HEK293T (cell line): ENCODE results near the gene MIGA1.

Experiments used
- ELF4 ChIP-seq: fragments of 450-650 bp; IDR thresholded peaks from 2 replicates; pipeline ENCODE4 v1.6.1; 2017; ENCODE audit warnings: antibody characterized with exemption
- FOXM1 ChIP-seq: fragments of 450-650 bp; IDR thresholded peaks from 2 replicates; pipeline ENCODE4 v1.6.1; 2017; ENCODE audit warnings: mild to moderate bottlenecking, borderline replicate concordance
- SP1 ChIP-seq: fragments of 450-650 bp; IDR thresholded peaks from 2 replicates; pipeline ENCODE4 v1.6.1; 2017
- TARDBP ChIP-seq: fragments of 450-650 bp; IDR thresholded peaks from 2 replicates; pipeline ENCODE4 v1.6.1; 2016

DNA sequence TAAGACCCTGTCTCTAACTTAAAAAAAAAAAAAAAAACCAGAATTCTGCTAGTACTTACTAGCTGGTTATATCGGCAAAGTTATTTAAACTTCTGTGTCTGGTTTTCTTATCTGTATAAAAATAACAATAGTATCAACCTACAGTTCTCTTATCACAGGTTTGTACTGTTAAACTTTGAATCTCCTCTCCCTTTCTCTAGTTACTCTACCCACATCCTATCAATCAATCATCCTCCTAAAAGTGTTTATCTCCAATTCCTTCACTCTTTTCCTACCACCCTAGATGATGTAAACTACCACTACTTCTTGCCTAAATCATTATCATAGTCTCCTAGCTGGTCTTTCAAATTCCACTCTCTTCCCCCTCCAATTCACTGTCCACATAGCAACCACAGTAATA lies 47.4 kb upstream of the MIGA1 start:
- no peak for TF ChIP-seq SP1
- TF ChIP-seq ELF4, result no peak
- no peak for TF ChIP-seq TARDBP
- TF ChIP-seq FOXM1, result no peak
